Placental epithelial cell (primary cell): ENCODE results near the gene PPP2R5E. TPM values are rescaled to one million over a fixed set of nuclear protein-coding genes. Genes with fewer than 3 reads are reported as not detected.

Experiments used
- small RNA-seq: library from RNA; depleted of rRNA; stranded (forward); fragments of <200 nt; gene quantifications from one replicate; pipeline ENCODE3, GENCODE V24; 2012
- total RNA-seq: library from RNA; depleted of rRNA; stranded (reverse); fragments of >200 nt; gene quantifications from 2 replicates; pipeline ENCODE4 v1.2.3, GENCODE V29; 2012

The PPP2R5E gene
- 14.9 and 18.5 TPM in 2 replicates for total RNA-seq

GRCh38 chr14:63543000-63543825 lies at the start of gene PPP2R5E:
PPP2R5E (minus strand) TSS chr14:63543377; CDS start chr14:63539685, 3,692 bp downstream.

Small RNA genes lying within 50 kb of the gene (small RNA-seq; reads per million reads assigned to genes)
- gene RF00601 = not detected

Other genes starting within 250 kb of the PPP2R5E start
- not detected in 2 replicates for gene GPHB5, start 224.4 kb downstream of the PPP2R5E start, total RNA-seq
- 5.4 and 7.1 TPM in 2 replicates for gene WDR89, start 98.5 kb upstream of the PPP2R5E start, total RNA-seq
- 18.1 and 35.5 TPM in 2 replicates for gene SGPP1, start 184.7 kb upstream of the PPP2R5E start, total RNA-seq